WTC11 (cell line): ENCODE results near the gene VTN. TPM values are rescaled to one million over a fixed set of nuclear protein-coding genes. Genes with fewer than 3 reads are reported as not detected.
A peak's percentile ranks its signal among the peaks of the same experiment; 100 is the strongest.

ENCODE experiments used
- ATAC-seq: fragments of 200-7000 bp; cut with Tn5 transposase; 2 replicates; pipeline ENCODE4 v1.10.0; 2021; ENCODE audit warnings: mild to moderate bottlenecking, moderate library complexity
- CTCF ChIA-PET: fragments of 300-600 bp; sonication (Branson Sonifier 250); formaldehyde crosslinking; loops from one replicate; lab custom pipeline; 2021; ENCODE audit warnings: antibody characterized with exemption; lab: Charles Lee
- POLR2A ChIA-PET: fragments of 350-600 bp; sonication (Branson Sonifier 250); formaldehyde crosslinking; loops from one replicate; lab custom pipeline; 2021; ENCODE audit warnings: antibody characterized with exemption; lab: Charles Lee
- DNase-seq: peaks from one replicate; pipeline ENCODE4 v3.0.0; 2021; ENCODE audit warnings: low spot score
- H3K27ac Mint-ChIP-seq: 2 replicates; pipeline ENCODE4 v1.8.0; 2021; ENCODE audit warnings: mixed read lengths
- H3K27me3 Mint-ChIP-seq: 2 replicates; pipeline ENCODE4 v1.8.0; 2021; ENCODE audit warnings: low read depth, mild to moderate bottlenecking, moderate library complexity, mixed read lengths
- H3K36me3 Mint-ChIP-seq: 2 replicates; pipeline ENCODE4 v1.8.0; 2021; ENCODE audit warnings: mixed read lengths
- H3K4me1 Mint-ChIP-seq: 2 replicates; pipeline ENCODE4 v1.8.0; 2022; ENCODE audit warnings: mixed read lengths
- H3K4me3 Mint-ChIP-seq: 2 replicates; pipeline ENCODE4 v1.8.0; 2021; ENCODE audit warnings: mild to moderate bottlenecking, moderate library complexity, mixed read lengths
- H3K9me3 Mint-ChIP-seq: 2 replicates; pipeline ENCODE4 v1.8.0; 2021; ENCODE audit warnings: mixed read lengths
- ATF1 ChIP-seq: sonication (generic); formaldehyde crosslinking; IDR thresholded peaks from 2 replicates; pipeline ENCODE4 v1.8.1; 2023; ENCODE audit warnings: mild to moderate bottlenecking, moderate library complexity, missing genetic modification reagents
- CBFB ChIP-seq: sonication (generic); formaldehyde crosslinking; IDR thresholded peaks from 2 replicates; pipeline ENCODE4 v1.8.1; 2022; ENCODE audit warnings: mild to moderate bottlenecking, low read depth, missing genetic modification reagents
- ELF4 ChIP-seq: sonication (generic); formaldehyde crosslinking; IDR thresholded peaks from 2 replicates; pipeline ENCODE4 v1.8.1; 2022; ENCODE audit warnings: low read depth, mild to moderate bottlenecking, moderate library complexity, missing genetic modification reagents
- ETV6 ChIP-seq: sonication (generic); formaldehyde crosslinking; IDR thresholded peaks from 2 replicates; pipeline ENCODE4 v1.8.1; 2022; ENCODE audit warnings: mild to moderate bottlenecking, missing genetic modification reagents
- GABPB1 ChIP-seq: sonication (generic); formaldehyde crosslinking; IDR thresholded peaks from 2 replicates; pipeline ENCODE4 v1.8.1; 2023; ENCODE audit warnings: mild to moderate bottlenecking, missing genetic modification reagents
- GRHL2 ChIP-seq: fragments of 250-450 bp; sonication (Bioruptor Pico); IDR thresholded peaks from 2 replicates; pipeline ENCODE4 v1.8.0; 2022; ENCODE audit warnings: mild to moderate bottlenecking, moderate library complexity; ENCODE audit not compliant: insufficient replicate concordance, severe bottlenecking
- GTF2I ChIP-seq: fragments of 250-450 bp; sonication (Bioruptor Pico); conservative IDR thresholded peaks from 2 replicates; pipeline ENCODE4 v1.4.0; 2021; ENCODE audit warnings: mild to moderate bottlenecking
- IRF2 ChIP-seq: sonication (generic); formaldehyde crosslinking; IDR thresholded peaks from 2 replicates; pipeline ENCODE4 v1.8.0; 2022; ENCODE audit warnings: low read depth, missing genetic modification reagents, borderline replicate concordance
- JAZF1 ChIP-seq: fragments of 250-450 bp; sonication (Bioruptor Pico); IDR thresholded peaks from 2 replicates; pipeline ENCODE4 v1.9.0; 2021; ENCODE audit warnings: moderate library complexity, mild to moderate bottlenecking, inconsistent platforms
- JUN ChIP-seq: sonication (generic); formaldehyde crosslinking; IDR thresholded peaks from 2 replicates; pipeline ENCODE4 v1.8.0; 2023; ENCODE audit warnings: mild to moderate bottlenecking, missing genetic modification reagents
- KAT7 ChIP-seq: sonication (generic); formaldehyde crosslinking; IDR thresholded peaks from 2 replicates; pipeline ENCODE4 v1.8.1; 2023; ENCODE audit warnings: missing genetic modification reagents, mild to moderate bottlenecking, borderline replicate concordance
- MXD4 ChIP-seq: fragments of 250-450 bp; sonication (Bioruptor Pico); IDR thresholded peaks from 2 replicates; pipeline ENCODE4 v1.8.0; 2021; ENCODE audit warnings: mild to moderate bottlenecking, moderate library complexity, borderline replicate concordance
- NFATC4 ChIP-seq: fragments of 250-450 bp; sonication (Bioruptor Pico); IDR thresholded peaks from 2 replicates; pipeline ENCODE4 v1.9.0; 2021; ENCODE audit warnings: mild to moderate bottlenecking
- OVOL2 ChIP-seq: fragments of 250-450 bp; sonication (Bioruptor Pico); IDR thresholded peaks from 2 replicates; pipeline ENCODE4 v1.9.0; 2021; ENCODE audit warnings: mild to moderate bottlenecking, borderline replicate concordance
- RORB ChIP-seq: fragments of 250-450 bp; sonication (Bioruptor Pico); IDR thresholded peaks from 2 replicates; pipeline ENCODE4 v1.9.0; 2021; ENCODE audit warnings: mild to moderate bottlenecking
- TCF7 ChIP-seq: sonication (generic); formaldehyde crosslinking; IDR thresholded peaks from 2 replicates; pipeline ENCODE4 v1.8.0; 2022; ENCODE audit warnings: mild to moderate bottlenecking, low read depth, missing genetic modification reagents, moderate library complexity
- TP53 ChIP-seq: sonication (generic); formaldehyde crosslinking; IDR thresholded peaks from 2 replicates; pipeline ENCODE4 v1.8.1; 2023; ENCODE audit warnings: mild to moderate bottlenecking, missing genetic modification reagents
- ZNF121 ChIP-seq: sonication (generic); formaldehyde crosslinking; IDR thresholded peaks from 2 replicates; pipeline ENCODE4 v1.8.0; 2023; ENCODE audit warnings: missing genetic modification reagents
- ZNF317 ChIP-seq: sonication (generic); formaldehyde crosslinking; IDR thresholded peaks from 2 replicates; pipeline ENCODE4 v1.8.1; 2023; ENCODE audit warnings: low read depth, mild to moderate bottlenecking, moderate library complexity, missing genetic modification reagents, borderline replicate concordance
- total RNA-seq: library from RNA; stranded (reverse); gene quantifications from 3 replicates; pipeline ENCODE4 v1.2.3, GENCODE V29; 2021
- TF ChIP-seq, protein P1 (sequence below): fragments of 250-450 bp; sonication (Bioruptor Pico); conservative IDR thresholded peaks from 2 replicates; pipeline ENCODE4 v1.9.0; 2021; ENCODE audit warnings: mild to moderate bottlenecking
- TF ChIP-seq, protein P2 (sequence below): fragments of 250-450 bp; sonication (Bioruptor Pico); IDR thresholded peaks from 2 replicates; pipeline ENCODE4 v1.9.0; 2021; ENCODE audit warnings: moderate library complexity, mild to moderate bottlenecking, inconsistent platforms, borderline replicate concordance
- TF ChIP-seq, protein P3 (sequence below): sonication (generic); formaldehyde crosslinking; IDR thresholded peaks from 2 replicates; pipeline ENCODE4 v1.8.0; 2023; ENCODE audit warnings: missing genetic modification reagents
- TF ChIP-seq, protein P4 (sequence below): sonication (generic); formaldehyde crosslinking; IDR thresholded peaks from 2 replicates; pipeline ENCODE4 v1.8.0; 2022; ENCODE audit warnings: mild to moderate bottlenecking, missing genetic modification reagents
- TF ChIP-seq, protein P5 (sequence below): fragments of 200-600 bp; IDR thresholded peaks from 2 replicates; pipeline ENCODE4 v1.8.0; 2022; ENCODE audit warnings: antibody characterized with exemption
- TF ChIP-seq, protein P6 (sequence below): sonication (generic); formaldehyde crosslinking; conservative IDR thresholded peaks from 2 replicates; pipeline ENCODE4 v1.8.1; 2022; ENCODE audit warnings: mild to moderate bottlenecking, missing genetic modification reagents
- TF ChIP-seq, protein P7 (sequence below): sonication (generic); formaldehyde crosslinking; IDR thresholded peaks from 2 replicates; pipeline ENCODE4 v1.8.0; 2022; ENCODE audit warnings: mild to moderate bottlenecking, missing genetic modification reagents

The VTN gene
- total RNA-seq, 1 experiment from 2014 or later, result 1.6 TPM

DNA sequence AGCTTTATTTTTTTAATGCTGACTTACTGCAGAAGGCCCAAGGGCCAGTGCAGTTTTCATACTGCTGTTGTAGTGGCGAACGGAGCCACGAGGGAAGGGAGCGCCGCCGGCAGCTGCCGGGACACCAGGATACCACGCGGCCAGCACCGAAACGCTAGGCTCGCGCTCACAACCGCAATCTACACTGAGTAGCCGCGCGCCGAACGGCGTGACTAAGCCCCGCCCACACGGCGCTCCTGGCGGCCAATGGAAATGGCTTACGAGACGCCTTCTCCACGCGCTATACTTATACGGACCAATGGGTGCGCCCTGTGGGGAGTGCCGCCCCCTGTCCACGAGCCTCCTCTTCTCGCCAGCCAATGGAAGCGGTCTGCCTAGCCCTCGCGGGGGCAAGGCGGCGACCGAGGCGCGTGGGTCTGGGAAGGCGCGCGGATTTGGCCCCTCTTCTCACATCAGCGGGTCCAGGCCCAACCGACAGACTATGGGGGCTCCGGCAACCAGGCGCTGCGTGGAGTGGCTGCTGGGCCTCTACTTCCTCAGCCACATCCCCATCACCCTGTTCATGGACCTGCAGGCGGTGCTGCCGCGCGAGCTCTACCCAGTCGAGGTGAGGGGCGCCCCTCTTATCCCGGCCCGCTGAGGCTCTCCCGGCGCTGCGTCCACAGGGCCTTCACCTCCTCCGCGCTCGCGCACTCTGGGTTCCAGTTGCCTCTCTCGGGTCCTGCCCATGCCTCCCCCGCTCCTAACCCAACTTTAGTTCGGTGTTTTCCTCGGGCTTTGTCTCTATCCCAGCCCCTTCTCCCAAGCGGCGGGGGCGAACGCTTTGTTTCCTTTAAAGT, 51.1 kb downstream of the VTN start, which contains the start of gene TMEM97:
TMEM97 (plus strand) TSS at position 442 of the 839 bp plus-strand sequence; CDS start at position 482, 40 bp downstream.
- Mint-ChIP-seq H3K27me3 (no peaks in the 10 kb centered on the region; the same call in 1 of the 2 replicates), H3K36me3 (peaks cover 12% of the 10 kb centered on the region), H3K4me3 (peak within 1 kb of the TSS; percentile 77), H3K9me3 (no peaks in the 10 kb centered on the region), H3K4me1 (peaks cover 50% of the 10 kb centered on the region), H3K27ac (peak within 1 kb of the TSS; percentile 91)
- peak; percentile 95 for DNase-seq
- CTCF ChIA-PET, result interaction anchor here (0.9 to 2.7 kb wide), 8 partner anchors 16 to 98 kb away, joined by 3 to 12 read pairs (median 6); partner anchors contain the start of genes IFT20 and TNFAIP1
- ATAC-seq, result peak; percentile 93
- POLR2A ChIA-PET, result interaction anchor here (2.9 kb wide), 1 partner anchor 17 kb away, joined by 17 read pairs; the partner anchor contains the start of genes IFT20 and TNFAIP1
- TF ChIP-seq KAT7 (CRISPR knock-in tag), result peak; percentile 92
- no peak for TF ChIP-seq JAZF1 (CRISPR knock-in tag)
- TF ChIP-seq NFATC4 (CRISPR knock-in tag), result no peak
- peak; percentile 72 for TF ChIP-seq ETV6
- TF ChIP-seq, protein P1, sequence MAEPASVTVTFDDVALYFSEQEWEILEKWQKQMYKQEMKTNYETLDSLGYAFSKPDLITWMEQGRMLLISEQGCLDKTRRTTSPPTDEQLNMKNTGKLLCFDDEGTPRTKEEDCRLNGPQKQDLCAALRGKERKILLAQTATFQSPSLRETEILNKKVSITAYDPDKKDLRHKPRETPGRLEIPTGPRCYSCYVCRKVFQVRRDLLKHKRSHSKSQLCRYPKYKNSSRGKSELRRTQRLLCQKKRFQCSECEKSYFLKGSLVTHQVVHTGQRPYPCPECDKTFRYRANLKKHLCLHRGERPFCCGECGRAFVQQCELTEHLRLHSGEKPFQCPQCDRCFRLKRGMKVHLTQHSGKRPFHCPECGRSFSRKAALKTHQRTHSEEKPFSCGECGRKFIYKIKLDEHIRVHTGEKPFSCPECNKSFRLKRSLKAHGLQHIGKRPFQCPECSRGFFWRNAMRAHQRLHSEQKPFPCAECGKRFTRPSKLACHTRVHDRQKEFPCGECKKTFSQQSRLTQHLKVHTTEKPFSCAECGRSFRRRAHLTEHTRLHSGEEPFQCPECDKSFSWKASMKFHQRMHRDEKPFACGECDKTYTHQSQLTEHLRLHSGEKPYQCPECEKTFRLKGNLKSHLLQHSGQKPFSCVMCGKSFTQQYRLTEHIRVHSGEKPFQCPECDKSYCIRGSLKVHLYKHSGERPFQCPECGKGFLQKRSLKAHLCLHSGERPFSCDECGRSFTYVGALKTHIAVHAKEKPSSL (CRISPR knock-in tag), result no peak
- no peak for TF ChIP-seq CBFB (CRISPR knock-in tag)
- TF ChIP-seq, protein P2, sequence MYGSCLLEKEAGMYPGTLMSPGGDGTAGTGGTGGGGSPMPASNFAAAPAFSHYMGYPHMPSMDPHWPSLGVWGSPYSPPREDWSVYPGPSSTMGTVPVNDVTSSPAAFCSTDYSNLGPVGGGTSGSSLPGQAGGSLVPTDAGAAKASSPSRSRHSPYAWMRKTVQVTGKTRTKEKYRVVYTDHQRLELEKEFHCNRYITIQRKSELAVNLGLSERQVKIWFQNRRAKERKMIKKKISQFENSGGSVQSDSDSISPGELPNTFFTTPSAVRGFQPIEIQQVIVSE (CRISPR knock-in tag), result no peak
- TF ChIP-seq ELF4 (CRISPR knock-in tag), result no peak
- TF ChIP-seq TP53, result no peak
- no peak for TF ChIP-seq OVOL2 (CRISPR knock-in tag)
- TF ChIP-seq GRHL2 (CRISPR knock-in tag), result no peak
- TF ChIP-seq, protein P3, sequence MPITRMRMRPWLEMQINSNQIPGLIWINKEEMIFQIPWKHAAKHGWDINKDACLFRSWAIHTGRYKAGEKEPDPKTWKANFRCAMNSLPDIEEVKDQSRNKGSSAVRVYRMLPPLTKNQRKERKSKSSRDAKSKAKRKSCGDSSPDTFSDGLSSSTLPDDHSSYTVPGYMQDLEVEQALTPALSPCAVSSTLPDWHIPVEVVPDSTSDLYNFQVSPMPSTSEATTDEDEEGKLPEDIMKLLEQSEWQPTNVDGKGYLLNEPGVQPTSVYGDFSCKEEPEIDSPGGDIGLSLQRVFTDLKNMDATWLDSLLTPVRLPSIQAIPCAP, result no peak
- TF ChIP-seq IRF2 (CRISPR knock-in tag), result no peak
- TF ChIP-seq TCF7 (CRISPR knock-in tag), result no peak
- TF ChIP-seq JUN, result no peak; the same call in 1 of the 2 replicates
- TF ChIP-seq, protein P4, sequence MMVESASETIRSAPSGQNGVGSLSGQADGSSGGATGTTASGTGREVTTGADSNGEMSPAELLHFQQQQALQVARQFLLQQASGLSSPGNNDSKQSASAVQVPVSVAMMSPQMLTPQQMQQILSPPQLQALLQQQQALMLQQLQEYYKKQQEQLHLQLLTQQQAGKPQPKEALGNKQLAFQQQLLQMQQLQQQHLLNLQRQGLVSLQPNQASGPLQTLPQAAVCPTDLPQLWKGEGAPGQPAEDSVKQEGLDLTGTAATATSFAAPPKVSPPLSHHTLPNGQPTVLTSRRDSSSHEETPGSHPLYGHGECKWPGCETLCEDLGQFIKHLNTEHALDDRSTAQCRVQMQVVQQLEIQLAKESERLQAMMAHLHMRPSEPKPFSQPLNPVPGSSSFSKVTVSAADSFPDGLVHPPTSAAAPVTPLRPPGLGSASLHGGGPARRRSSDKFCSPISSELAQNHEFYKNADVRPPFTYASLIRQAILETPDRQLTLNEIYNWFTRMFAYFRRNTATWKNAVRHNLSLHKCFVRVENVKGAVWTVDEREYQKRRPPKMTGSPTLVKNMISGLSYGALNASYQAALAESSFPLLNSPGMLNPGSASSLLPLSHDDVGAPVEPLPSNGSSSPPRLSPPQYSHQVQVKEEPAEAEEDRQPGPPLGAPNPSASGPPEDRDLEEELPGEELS (CRISPR knock-in tag), result peak; percentile 35
- TF ChIP-seq ZNF317, result no peak
- no peak for TF ChIP-seq RORB
- TF ChIP-seq ATF1 (CRISPR knock-in tag), result no peak; the same call in none of the 2 replicates
- no peak for TF ChIP-seq GABPB1 (CRISPR knock-in tag)
- no peak for TF ChIP-seq GTF2I (CRISPR knock-in tag)
- TF ChIP-seq, protein P5, sequence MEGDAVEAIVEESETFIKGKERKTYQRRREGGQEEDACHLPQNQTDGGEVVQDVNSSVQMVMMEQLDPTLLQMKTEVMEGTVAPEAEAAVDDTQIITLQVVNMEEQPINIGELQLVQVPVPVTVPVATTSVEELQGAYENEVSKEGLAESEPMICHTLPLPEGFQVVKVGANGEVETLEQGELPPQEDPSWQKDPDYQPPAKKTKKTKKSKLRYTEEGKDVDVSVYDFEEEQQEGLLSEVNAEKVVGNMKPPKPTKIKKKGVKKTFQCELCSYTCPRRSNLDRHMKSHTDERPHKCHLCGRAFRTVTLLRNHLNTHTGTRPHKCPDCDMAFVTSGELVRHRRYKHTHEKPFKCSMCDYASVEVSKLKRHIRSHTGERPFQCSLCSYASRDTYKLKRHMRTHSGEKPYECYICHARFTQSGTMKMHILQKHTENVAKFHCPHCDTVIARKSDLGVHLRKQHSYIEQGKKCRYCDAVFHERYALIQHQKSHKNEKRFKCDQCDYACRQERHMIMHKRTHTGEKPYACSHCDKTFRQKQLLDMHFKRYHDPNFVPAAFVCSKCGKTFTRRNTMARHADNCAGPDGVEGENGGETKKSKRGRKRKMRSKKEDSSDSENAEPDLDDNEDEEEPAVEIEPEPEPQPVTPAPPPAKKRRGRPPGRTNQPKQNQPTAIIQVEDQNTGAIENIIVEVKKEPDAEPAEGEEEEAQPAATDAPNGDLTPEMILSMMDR, result no peak
- TF ChIP-seq, protein P6, sequence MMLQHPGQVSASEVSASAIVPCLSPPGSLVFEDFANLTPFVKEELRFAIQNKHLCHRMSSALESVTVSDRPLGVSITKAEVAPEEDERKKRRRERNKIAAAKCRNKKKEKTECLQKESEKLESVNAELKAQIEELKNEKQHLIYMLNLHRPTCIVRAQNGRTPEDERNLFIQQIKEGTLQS (CRISPR knock-in tag), result no peak
- no peak for TF ChIP-seq ZNF121
- TF ChIP-seq, protein P7, sequence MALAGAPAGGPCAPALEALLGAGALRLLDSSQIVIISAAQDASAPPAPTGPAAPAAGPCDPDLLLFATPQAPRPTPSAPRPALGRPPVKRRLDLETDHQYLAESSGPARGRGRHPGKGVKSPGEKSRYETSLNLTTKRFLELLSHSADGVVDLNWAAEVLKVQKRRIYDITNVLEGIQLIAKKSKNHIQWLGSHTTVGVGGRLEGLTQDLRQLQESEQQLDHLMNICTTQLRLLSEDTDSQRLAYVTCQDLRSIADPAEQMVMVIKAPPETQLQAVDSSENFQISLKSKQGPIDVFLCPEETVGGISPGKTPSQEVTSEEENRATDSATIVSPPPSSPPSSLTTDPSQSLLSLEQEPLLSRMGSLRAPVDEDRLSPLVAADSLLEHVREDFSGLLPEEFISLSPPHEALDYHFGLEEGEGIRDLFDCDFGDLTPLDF, result no peak; the same call in 1 of the 2 replicates
- TF ChIP-seq MXD4 (CRISPR knock-in tag), result no peak
